M059J (cell line): ENCODE results near the gene RHOH. TPM values are rescaled to one million over a fixed set of nuclear protein-coding genes. Genes with fewer than 3 reads are reported as not detected.
"Not testable (repeated sequence)": the region's sequence is repeated elsewhere in the genome, so short reads cannot be mapped to it uniquely, and the experiment has no call there.

ENCODE experiments used
- DNase-seq: peaks from one replicate; pipeline ENCODE4 v3.0.0-alpha.2; 2012; ENCODE audit warnings: low read depth
- total RNA-seq: library from RNA; depleted of rRNA; stranded (reverse); fragments of >200 nt; shearing (Covaris generic); gene quantifications from 2 replicates; pipeline ENCODE4 v1.2.3, GENCODE V29; 2014

Gene RHOH
- total RNA-seq, 1 experiment from 2014 or later: not detected

DNA sequence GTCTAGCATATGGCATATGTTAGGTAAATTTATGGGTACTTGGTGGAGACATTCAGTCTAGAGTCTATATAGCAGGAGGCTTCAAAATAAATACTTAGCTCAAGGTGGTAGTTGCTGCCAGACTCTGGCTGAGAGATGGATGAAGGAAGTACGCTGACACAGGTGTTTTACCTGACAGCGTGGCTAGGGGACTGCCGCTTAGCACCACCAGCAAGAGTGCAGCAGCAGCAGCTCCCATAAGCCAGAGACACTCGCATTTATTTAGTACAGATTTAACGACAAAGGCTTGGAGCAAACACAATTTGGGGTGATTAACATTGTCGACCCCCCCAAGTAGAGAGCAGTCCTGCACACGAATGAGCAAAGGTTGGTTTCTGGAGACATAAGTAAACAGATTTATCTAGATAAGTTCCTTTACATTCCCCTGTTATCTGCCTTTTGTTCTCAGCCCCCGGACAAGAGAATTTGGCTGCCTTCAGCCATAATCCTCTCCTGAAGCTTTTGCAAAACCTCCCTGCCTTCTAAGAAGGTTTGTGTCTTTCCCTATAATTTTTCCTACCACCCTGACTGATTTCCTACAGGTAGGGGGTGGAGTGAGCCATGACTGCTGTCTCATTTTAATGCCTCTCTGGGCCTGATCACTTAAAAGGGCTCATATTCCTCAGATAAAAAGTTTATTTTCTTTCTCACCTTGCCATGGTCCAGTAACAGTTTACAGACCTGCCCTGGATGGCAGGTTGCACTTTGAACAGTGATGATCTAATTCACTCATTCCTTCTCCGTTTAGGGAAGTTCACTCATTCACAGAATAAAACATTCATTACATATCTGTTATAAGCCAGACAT lies 64.6 kb downstream of the RHOH start:
- DNase-seq: no peak

DNA sequence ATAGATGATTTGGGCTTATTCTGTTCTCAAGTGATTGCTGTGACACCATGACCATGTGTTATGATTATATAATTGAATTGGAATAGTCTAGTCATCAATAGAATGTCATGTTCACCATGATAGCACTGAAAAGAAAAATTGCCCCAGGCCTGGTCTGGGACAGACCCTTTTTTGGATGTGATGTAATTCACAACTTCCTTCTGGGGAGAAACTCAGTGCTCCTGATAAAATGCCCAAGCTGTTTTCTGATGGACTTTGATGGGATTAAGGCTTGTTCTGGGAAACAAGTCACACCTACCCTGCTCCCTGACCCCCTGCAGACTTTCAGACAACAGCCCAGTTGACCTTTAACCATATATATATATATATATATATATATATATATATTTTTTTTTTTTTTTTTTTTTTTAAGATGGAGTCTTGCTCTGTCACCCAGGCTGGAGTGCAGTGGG lies 65.3 kb downstream of the RHOH start:
- no peak for DNase-seq

DNA sequence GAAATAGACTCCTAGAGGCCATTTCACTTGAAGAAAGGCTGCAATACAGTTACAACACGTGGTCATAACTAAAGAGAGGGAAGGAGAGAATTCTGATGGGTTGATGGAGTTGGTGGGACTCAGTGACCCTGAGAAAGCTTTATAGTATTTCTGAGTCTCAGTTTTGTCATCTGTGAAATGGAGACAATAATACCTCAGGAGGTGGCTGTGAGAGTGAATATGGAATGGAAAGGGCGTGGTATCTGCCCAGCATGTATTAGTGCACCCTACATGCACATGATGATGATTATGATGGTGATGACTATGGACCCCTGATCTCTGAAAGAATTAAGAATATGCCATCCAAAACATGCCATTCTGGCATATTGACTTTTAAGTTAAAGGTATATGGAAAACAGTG lies 66.0 kb downstream of the RHOH start:
- no peak for DNase-seq

GRCh38 chr4:40264497-40264896 lies 67.7 kb downstream of the RHOH start:
- DNase-seq: peak; percentile 62

- peak; percentile 69 for DNase-seq
Observed at GRCh38 chr4:40264995-40265909, 68.4 kb downstream of the RHOH start.

GRCh38 chr4:40265910-40266274 lies 69.1 kb downstream of the RHOH start:
- no peak for DNase-seq

DNA sequence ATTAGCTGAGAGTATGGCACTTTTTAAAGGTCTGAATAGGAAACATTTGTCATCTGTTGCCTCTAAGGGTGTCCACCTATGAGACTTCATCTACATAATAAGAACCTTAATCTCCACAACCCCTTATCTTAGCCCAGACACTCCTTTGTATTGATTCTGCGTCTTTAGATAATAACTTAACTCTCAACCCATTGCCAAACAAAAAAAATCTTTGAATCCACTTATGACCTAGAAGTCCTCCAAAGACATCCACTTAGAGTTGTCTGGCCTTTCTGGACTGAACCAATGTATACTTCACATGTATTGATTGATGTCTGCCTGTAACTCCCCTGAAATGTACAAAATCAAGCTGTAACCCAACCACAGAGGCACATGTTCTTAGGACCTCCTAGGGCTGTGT lies 72.3 kb downstream of the RHOH start:
- no peak for DNase-seq

DNA sequence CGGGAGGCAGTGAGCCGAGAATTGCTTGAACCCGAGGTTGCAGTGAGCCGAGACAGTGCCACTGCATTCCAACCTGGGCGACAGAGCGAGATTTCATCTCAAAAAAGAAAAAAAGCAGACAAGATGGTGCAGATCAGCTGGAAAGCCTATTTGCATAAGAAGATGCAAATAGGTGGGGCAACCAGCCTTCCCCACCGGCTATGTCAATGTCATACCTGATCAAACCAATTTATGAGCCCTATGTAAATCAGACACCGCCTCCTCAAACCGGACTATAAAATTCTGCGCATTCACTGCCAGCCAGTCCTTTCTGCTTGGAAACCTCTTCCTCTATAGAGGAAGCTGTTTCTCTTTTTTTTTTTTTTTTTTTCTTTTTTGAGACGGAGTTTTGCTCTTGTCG lies 73.8 kb downstream of the RHOH start:
- no peak for DNase-seq

- no peak for DNase-seq
Observed at GRCh38 chr4:40275065-40275730, 78.4 kb downstream of the RHOH start.

DNA sequence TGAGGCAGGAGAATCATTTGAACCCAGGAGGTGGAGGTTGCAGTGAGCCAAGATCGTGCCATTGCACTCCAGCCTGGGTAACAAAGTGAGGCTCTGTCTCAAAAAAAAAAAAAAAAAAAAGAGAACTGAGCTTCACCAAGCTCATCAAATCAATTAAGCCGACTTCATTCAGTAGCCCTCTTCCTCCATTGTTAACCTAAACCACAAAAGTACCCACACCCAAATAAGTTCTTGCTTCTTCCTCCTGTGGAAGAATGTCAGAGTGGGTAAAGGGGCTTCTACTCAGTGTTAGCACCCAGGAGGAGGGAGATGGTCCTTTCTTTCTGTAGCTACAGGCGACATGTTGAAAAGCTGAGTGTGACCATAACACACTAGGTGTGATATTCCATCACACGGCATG lies 79.7 kb downstream of the RHOH start:
- DNase-seq: no peak

- no peak for DNase-seq
Observed at GRCh38 chr4:40280586-40280985, 83.8 kb downstream of the RHOH start.

DNA sequence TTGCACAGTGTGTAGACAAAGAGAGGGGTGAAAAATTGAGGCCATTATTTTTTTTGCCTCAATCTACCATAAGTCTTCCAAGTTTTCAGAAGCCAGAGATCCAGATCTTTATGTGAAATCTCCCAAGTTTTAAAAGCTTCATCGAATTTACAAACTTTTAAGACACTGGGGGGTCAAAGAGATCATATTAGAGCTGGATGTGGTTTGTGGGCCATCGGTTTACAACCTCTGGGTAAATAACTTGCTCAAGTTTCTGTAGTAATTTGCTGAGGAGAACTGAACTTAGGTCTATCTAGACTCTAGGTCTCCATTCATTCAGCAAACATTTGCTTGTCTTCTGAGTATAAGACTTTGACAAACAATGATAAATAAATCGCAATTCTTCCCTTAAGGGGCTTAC lies 84.3 kb downstream of the RHOH start:
- DNase-seq: no peak

- no peak for DNase-seq
Observed at GRCh38 chr4:40281913-40282312, 85.1 kb downstream of the RHOH start.

- not testable (repeated sequence) for DNase-seq
Observed at GRCh38 chr4:40282857-40283256, 86.0 kb downstream of the RHOH start.

DNA sequence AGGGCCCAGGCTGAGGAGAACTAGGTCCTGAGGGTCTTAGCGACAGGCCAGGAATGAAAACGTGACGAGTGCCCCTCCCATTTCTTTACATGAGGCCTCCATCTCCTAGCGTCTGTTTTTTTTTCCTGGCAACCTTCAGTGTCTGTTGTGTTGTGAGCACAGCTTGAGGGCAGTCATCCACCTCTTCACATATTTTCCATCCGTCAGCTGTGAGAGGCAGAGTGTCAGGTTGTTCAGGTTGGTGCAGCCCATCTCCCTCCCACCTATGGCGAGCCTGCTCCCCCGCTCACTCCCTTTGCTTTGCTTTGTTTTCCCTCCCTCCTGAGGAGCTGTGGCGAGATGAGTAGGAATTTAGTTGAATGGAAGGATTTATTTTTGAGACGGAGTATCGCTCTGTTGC lies 86.6 kb downstream of the RHOH start:
- no peak for DNase-seq

DNA sequence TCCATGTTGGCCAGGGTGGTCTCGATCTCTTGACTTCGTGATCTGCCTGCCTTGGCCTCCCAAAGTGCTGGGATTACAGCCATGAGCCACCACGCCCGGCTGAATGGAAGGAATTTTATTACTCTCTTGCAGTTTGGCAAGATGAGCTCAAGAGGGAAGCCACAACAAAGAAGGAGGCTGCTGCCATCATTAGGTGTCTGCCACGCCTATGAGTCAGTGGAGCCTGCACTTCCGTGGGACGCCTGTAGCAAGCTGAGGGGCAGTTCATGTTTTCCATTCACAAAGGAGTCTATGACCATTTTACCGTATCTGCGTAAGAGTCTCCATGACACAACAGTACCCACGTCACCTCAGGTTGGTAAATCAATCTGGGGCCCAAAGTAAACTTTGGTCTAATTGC lies 87.1 kb downstream of the RHOH start:
- DNase-seq: peak; percentile 94

GRCh38 chr4:40285692-40286091 lies 88.9 kb downstream of the RHOH start:
- no peak for DNase-seq

GRCh38 chr4:40288566-40288965 lies 91.7 kb downstream of the RHOH start:
- no peak for DNase-seq

DNA sequence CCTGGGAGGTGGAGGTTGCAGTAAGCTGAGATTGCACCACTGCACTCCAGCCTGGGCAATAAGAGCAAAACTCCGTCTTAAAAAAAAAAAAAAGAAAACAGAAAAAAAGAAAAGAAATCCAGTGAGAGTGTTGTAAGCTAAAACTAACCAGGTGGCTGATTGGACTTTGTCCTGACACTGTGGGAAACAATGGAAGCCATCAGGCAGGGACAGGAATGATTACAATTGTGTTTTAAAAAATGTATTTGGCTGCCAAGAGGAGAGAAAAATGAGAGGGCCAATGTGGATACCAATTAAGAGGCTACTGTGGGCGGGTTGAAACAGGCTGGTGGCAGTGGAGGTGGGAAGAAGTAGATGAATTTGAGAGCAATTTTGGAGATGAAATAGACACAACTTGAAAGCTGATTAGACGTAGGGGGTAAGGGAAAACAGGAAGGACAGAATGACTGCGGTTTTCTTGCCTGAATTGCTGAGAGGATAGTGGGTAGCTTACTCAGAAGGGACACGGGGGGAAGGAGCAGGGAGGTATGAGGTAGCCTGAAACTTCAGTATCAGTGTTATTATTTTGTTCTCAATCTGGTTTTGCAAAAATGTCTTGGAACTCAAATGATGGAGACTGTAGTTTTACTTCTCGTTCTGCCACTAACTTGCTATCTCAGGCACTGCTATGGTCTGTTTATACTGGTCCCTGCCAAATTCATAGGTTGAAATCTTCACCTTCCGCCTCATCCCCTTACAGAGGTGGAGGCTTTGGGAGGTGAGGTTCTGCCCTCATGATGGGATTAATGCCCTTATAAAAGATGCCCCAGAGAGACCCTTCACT lies 92.7 kb downstream of the RHOH start:
- peak; percentile 67 for DNase-seq

GRCh38 chr4:40290611-40291186 lies 93.9 kb downstream of the RHOH start:
- peak; percentile 94 for DNase-seq

DNA sequence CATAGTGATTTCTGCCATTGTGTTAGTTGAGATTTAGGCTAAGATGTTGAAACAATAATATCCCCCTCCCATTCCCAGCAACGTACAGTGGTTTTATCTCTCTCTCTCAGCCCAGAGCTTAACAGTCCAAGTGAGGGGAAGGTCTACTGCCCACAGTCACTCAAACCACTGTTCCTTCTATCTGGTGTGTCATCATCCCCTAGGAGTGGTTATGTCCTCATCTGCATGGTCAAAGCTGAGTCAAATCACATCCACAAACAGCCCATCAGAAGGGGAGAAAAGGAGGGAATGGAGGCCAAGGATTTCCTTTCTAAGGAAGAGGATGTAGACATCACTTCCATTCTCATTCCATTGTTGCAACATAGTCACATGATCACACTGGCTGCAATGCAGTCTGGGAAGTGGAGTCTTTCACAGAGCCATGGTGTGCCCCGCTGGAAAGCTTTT lies 95.5 kb downstream of the RHOH start:
- peak; percentile 71 for DNase-seq
